NCI-H146 treated with DMSO at 0.1 percent for 48 hours (cell line): Measurements from ENCODE around the gene WDR59.
"Not testable (repeated sequence)": the region's sequence is repeated elsewhere in the genome, so short reads cannot be mapped to it uniquely, and the experiment has no call there.

Source experiments
- DNase-seq: peaks from one replicate; lab custom pipeline; 2025; ENCODE audit not compliant: unreplicated experiment; lab: John Stamatoyannopoulos, UW

Gene WDR59

DNA sequence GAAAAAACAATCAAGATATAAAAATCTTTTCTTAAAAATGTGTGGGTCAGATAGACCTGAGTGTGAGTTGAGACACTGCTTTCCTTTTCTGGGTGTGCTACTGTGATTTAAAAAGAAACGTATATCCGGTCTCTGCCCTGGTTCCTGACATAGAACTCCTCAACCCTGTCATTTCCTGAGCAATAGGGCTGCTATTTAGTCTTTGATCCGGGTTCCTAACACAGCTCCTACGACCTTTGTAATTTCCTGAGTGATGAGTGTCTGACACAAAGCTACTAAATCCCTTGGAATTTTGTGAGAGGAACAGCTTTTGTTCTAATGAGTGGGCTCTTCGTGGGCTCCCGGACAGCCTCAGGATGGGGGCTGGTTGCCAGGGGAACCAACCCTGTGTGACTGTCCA lies 116.4 kb downstream of the WDR59 start:
- no peak for DNase-seq

DNA sequence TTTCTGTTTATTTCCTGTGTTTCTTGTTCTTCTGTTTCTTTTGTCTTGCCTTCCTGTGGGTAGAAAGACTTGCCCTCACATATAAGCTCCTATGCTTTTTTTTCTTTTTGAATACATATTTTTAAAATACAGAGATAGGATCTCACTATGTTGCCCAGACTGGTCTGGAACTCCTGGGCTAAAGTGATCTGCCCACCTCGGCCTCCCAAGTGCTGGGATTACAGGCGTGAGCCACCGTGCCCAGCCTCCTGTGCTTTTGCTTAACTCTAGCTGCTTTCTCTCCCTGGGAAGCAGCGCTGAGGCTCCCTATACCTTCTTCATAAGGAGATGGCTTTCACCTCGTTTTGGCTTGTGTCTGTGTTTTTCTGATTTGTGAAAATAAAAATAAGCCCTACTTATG lies 116.9 kb downstream of the WDR59 start:
- no peak for DNase-seq

DNA sequence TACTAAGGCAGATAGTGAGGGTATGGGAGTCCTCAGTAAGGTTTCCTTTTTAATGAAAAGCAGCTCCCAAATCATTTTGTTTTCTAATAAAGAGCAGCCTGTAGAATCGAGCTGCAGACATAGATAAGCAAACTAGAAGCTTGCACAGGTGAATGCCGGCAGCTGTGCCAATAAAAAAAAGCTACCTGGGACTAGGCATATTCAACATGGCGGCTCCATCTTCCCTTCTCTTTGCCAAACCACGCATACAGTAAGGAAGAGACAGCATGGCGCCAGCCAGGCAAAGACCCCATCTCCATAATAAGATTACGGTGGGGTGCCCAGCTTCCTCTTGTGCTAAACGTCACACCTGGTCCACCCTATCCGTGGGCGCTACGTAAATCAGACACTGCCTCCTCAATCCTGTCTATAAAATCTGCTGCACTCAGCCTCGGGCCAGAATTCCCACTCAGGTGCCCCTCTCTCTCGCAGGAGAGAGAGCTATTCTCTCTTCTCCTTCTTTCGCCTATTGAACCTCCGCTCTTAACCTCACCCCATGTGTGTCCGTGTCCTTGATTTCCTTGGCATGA lies 117.6 kb downstream of the WDR59 start:
- DNase-seq: peak; percentile 88

DNA sequence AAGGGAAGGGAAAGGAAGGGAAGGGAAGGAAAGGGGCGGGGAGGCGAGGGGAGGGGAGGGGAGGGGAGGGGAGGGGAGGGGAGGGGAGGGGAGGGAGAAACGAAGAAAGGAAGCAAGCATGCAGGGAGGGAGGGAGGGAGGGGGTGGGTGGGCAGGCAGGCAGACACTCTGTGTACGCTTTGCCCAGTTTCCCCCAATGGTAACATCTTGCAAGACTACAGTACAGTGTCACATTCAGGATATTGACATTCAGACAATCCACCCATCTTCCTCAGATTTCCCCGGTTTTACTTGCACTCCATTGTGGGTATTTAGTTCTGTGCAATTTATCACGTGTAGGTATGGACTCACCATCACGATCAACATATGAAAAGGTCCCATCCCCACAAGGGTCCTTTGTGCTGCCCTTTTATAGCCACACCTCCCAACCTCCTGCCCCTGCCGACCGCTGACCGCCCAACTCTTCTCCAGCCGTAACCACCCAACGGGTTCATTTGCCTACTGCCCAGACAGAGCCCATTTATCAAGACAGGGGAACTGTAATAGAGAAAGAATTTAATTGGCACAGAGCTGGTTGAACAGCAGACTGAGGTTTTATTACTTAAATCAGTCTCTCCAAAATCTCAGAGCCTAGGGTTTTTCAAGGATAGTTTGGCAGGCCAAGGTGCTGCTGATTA lies 118.9 kb downstream of the WDR59 start:
- DNase-seq: no peak

DNA sequence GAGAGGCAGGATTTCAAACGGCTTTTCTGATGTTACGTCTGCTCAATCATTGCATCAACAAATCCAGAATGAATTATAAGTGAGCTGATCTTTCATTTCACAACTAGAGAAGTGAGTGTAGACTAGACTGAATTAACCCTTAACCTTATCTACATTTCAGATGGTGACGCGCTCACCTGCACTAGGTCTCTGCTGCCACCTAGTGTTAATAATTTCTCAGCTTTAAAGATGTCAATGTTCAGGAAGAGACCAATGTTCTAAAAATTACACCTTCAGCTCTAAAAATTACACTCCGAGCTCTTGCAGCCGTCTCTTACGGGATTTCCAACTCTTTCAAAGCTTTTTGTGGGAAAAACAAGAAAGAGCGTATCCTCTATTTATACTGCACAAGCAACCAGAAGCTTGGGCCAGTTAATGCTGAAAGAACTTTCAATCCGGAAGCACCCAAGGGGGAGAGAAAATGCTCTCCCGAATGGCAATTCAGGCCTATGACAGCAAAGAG lies 122.1 kb downstream of the WDR59 start:
- DNase-seq: peak; percentile 42

DNA sequence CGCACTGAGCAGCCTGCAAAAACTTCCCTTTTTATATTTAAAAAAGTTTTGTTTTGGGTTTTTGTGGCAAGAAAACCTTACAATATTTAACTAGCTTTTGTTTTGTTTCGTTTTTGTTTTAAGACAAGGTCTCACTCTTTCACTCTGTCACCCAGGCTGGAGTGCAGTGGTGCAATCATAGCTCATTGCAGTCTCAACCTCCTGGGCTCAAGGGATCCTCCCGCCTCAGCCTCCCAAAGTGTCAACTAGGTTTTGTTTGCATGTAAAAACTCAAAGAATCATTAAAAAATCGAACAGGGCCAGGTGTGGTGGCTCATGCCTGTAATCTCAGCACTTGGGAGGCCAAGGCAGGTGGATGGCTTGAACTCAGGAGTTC lies 132.4 kb downstream of the WDR59 start:
- DNase-seq: no peak

DNA sequence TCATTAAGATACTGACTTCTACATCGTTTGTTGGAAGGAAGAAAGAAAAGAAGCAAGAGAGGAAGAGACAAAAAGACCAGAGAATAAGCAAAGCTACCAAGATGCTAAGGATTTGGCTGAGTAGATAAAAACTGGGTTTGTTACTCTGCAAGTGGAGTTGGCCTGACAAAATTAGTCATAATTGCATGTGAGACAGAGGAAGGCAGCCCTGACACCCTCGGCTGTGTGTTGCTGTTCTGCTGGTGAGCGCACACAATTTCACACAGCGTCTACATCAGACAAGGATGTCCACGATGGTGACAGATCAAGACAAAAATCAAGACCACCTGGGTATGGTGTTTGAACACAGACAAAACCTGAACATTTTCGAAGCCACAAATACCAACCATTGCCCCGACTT lies 134.9 kb downstream of the WDR59 start:
- DNase-seq: no peak

DNA sequence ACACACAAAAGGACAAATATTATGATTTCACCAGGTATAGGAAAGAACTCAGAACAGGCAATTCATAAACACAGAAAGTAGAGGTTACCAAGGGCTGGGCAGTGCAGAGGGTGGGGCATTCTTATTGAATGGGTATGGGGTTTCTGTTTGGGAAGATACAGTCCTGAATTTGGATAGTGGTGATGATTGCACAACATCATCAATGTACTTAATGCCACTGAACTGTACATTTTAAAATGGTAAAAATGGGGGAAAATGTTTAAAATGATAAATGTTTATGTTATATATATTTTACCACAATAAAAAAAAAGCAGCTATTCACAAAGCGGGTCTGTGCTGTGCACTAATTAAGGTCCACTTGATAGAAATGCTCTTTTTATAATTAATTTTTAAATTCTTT lies 137.7 kb downstream of the WDR59 start:
- DNase-seq: peak; percentile 72

DNA sequence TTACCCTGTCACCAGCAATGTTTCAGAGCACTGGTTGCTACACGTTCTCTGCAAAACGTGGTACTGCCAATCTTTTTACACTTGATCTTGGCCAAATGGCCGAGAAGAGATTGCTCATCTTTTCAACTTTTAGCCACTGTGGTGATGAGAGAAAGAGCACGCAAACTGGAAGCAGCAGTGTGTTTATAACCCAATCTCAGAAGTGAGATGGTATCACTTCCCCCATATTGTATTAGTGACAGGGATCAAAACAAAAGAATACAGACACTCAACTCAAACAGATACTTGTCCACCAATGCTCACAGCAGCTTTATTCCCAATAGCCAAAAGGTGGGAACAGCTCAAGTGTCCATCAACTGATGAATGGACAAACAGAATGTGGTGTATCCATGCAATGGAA lies 138.2 kb downstream of the WDR59 start:
- DNase-seq: no peak

DNA sequence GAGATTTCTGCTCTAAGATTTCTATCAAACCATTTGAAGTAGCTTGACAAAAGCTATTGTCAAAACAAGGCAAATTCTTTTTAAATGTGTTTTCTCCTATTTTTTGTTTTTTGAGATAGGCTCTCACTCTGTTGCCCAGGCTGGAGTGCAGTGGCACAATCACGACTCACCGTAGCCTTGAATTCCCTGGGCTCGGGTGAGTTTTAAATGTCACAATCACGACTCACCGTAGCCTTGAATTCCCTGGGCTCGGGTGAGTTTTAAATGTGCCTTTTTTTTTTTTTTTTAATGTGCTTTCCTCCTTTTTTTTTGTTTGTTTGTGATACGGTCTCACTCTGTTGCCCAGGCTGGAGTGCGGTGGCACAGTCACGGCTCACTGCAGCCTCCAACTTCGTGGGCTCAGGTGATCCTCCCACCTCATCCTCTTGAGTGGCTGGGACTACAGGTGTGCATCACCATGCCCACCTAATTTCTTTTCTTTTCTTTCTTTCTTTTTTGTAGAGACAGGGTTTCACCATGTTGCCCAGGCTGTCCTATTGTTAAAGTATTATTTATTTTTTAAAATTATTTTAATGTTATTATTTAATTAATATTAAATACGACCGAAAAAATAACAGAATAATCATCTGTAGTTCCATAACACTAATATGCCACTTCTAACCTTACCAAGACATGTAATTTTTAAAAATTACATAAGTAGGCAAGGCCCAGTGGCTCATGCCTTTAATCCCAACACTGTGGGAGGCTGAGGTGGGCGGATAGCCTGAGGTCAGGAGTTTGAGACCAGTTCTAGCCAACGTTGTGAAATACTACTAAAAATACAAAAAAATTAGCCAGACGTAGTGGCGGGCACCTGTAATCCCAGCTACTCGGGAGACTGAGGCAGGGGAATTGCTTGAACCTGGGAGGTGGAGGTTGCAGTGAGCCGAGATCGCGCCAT lies 140.6 kb downstream of the WDR59 start:
- DNase-seq: no peak

DNA sequence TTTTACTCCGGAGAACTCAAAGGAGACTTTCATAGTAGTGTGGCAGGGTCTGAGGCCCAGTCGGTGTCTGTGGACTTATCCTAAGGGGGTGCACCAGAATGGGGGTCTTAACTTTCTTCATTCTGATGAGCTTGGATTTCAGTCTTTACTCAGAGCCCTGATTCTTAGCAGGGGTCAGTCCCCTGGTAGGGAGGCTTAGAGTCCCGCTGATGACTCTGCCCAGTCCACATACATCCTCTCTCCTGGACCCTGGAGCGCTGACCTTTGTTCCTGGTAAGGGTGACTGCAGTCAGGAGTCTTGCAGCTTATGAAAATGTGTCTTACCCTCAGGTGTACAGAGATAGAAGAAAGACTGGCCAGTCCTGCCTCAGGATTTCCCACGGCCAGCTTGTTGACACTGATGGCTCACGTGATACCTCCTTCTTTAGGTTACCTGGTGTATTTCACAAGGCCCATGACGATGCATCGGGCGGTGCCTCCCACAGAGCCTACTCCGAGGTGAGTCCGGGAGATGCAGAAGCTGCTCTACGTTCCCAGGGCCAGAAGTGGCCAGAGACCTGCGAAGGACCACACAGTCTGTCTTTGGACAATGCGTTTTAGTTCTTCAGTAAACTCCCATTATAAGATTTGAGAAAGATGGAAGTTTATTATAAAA lies 141.4 kb downstream of the WDR59 start:
- DNase-seq: not testable (repeated sequence)

DNA sequence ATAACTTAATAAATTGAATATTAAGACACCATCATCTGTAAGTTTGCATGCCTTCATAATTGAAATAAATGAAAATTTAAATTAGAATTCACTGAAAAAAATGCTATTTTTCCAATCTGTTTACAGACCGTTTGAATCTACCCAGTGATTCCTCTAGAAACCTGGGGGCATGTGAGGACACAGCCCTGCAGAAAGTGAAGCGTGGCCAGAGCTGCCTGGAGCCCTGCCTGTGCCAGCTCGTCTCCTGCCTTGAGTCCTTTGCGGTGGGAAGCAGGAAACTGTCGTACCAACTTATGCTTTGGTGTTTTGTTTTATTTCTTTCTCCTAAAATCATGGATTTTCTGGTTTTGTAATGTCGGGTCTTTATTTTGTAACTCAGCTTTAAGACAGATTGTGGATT lies 142.5 kb downstream of the WDR59 start:
- no peak for DNase-seq

DNA sequence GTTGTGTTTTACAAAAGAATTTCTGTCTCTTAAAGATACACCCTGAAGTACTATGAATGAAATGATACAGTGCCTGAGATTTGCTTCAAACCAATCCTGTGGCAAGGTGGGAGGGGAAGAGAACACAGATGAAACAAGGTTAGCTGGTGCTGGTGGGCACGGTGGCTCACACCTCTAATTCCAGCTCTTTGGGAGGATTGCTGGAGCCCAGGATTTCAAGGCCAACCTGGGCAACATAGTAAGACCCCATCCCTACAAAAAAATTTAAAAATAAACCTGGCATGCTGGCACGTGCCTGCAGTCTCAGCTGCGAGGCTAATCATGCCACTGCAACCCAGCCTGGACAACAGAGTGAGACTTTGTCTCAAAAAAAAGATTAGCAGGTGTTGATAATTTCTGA lies 143.0 kb downstream of the WDR59 start:
- DNase-seq: no peak

DNA sequence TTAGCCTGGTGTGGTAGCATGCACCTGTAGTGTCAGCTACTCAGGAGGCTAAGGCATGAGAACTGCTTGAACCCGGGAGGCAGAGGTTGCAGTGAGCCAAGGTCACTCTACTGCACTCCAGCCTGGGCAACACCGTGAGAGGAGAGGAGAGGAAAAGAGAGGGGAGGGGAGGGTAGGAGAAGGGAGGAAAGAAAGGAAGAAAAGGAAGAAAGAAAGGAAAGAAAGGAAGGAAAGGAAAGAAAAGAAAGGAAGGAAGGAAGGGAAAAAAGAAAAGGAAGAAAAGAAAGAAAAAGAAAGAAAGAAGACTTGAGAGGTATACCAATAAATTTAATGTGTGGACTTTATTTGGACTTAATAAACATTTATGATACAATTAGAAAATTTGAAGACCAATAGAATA lies 143.5 kb downstream of the WDR59 start:
- no peak for DNase-seq

DNA sequence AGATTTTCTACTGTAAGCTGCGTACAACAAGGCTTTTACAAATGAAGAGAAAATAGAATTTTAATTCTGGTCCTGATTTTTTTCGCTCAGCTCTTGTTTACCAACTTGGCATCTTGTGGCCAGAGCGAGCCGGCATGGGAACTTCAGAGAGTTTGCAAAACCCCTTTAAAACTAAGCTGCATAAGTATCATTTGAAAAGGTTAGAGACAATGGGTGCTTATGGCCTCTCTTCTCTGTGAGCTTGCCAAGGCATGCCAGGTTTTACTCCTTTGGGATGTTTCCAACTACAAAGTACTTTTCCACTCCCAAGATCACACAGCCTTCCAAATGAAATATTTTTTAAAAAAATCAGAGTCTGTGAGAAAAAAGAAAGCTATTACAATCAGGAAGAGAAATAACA lies 147.9 kb downstream of the WDR59 start:
- DNase-seq: no peak

DNA sequence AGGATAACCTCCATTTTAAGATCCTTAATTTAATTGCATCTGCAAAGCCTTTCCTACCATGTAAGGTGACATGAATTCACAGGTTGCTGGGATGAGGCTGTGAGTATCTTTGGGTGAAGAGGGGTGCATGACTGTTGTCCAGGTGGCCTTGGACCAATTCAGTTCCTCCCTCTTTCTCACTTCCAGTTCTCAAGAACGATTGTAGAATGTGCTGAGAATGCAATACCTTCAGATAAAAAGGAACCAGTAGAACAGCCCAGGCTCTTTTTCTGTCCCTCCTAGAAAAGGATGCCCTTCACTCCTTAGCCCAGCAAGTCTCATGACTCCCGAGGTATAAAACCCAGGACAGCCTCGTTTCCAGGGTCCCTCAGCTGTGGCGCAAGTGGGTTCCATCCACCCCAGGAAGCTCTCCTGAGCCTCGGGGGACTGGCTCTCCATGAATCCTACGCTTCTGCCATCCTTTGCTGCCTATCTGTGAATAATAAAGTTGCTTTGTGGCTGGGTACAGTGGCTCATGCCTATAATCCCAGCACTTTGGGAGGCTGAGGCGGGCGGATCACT lies 148.7 kb downstream of the WDR59 start:
- DNase-seq: no peak

DNA sequence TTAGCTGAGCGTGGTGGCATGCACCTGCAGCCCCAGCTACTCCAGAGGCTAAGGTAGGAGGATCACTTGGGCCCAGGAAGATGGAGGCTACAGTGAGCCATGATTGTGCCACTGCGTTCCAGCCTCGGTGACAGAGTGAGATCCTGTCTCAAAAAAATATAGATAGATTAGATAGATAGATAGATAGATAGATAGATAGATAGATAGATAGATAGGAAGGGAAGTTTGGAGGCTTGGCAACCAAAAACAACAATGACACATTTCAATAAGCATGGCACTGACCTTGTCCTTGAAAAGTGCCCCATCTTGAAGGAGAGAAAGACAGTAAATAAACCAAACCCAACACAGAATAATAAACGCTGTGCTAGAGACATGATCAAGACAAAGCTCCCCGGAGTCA lies 152.7 kb downstream of the WDR59 start:
- DNase-seq: no peak

DNA sequence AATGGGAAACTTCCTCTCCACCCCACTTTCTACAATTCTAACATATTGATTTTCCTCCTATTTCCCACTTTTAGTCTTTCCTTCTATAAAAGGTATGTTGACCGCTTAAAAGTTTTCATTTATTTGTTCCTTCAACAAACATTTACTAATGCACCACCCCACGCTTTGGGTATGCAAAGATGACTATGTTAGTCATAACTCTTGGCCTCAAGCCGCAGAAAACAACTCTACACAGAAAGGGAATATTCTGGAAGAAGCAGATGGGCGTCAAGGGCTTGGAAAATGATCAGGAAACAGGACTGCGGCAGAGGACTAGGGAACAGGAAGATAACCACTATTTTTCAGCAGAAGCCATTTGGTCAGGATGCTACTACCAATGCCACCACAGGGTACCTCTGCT lies 153.5 kb downstream of the WDR59 start:
- no peak for DNase-seq

DNA sequence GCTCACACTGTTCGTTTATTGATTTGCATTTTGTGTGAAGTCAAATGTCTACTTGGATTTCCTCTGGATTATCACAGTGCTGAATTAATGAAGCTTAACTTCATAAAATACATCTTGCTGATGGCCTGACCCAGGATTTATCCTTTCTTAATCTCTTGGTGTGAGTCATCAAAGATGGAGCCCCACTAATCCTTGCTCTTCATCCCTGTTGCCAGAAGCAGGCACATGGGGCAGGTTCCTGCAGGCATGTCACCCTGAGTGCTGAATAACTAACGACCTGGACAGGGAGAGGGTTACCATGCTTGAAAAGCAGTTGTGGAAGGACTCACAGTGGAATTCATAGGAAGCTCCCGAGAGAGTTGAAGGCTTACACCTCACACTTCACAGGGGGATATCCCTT lies 154.3 kb downstream of the WDR59 start:
- DNase-seq: no peak

DNA sequence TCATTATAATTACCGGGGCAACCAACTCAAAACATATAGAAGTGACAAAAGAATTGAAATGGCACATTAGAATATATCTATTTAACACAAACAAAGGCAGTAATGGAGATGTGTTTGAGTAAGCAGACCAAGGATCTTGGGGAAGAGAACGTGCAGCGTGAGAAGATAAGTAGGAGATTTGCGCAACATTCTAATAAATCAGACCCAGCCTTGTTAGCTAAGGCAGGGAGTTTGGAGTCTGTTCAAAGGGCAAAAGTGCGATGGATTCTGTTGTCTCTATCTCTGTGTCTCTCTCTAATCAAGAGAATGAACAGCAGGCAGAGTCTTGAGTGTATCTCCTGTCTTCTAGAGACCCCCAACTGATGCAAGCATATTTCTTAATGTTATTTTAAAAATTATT lies 155.3 kb downstream of the WDR59 start:
- no peak for DNase-seq

DNA sequence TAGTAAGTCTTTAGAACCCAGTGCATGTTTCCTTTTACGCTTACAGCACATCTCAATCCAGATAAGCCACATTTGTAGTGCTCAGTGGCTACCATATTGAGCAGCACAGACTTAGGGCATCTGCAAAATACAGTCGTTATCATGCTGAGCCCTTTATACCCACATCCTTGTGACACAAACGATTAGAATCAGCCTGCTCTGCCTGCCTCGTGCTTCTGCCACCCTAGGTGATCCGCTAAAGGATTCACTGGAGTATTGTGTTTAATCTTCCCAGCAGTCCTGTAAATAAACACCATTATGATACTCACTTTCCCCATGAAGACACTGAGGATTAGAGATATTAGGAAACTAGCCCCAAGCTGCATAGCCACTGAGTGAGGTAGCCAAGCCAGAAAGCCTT lies 159.0 kb downstream of the WDR59 start:
- DNase-seq: peak; percentile 19
